Measurements from ENCODE around the gene ARPC1A. TPM values are rescaled to one million over a fixed set of nuclear protein-coding genes. Genes with fewer than 3 reads are reported as not detected.
"Not testable (repeated sequence)": the region's sequence is repeated elsewhere in the genome, so short reads cannot be mapped to it uniquely, and the experiment has no call there.

ARPC1A gene
- total RNA-seq, 4 donors from 2014 or later, result 103 to 137 (median 124) TPM

DNA sequence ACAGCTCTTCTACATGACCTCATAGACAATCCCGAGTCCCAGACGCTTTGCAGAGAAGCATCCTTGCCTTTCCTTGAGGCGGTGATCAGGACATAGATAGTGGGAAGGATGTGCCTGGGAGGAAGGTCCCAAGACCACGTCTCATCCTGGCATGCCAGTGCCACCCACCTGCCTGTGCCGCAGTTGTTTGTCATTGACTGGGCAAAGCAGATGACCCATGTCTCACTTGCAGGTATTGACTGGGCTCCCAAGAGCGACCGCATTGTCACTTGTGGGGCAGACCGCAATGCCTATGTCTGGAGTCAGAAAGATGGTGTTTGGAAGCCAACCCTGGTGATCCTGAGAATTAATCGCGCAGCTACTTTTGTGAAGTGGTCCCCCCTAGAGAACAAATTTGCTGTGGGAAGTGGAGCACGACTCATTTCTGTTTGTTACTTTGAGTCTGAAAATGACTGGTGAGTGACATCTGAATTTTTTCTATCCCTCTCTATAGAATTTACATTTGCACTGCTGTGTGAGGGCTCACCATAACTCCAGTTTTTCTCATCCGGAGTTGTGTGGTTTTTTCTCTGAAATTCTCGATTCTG, 18.5 kb downstream of the ARPC1A start:
- ATAC-seq (ENCODE audit: low FRiP score) (no peak), DNase-seq (ENCODE audit: low spot score) (no peak)
- no peak for TF ChIP-seq CTCF (IDR thresholded peaks at IDR 0.05)

DNA sequence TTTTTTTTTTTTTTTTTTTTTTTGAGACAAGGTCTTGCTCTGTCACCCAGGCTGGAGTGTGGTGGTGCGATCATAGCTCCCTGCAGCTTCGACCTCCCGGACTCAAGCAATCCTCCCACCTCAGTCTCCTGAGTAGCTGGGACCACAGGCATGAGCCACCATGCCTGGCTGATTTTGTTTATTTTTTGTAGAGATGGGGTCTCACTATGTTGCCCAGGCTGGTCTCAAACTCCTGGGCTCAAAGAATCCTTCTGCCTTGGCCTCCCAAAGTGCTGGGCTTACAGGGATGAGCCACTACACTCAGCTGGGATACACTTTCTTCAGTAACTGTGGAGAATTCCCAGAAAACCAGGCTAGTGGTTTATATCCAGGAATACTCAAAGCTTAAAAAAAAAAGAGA, 24.9 kb downstream of the ARPC1A start:
- ATAC-seq (ENCODE audit: low FRiP score); DNase-seq (ENCODE audit: low spot score): not testable (repeated sequence)

DNA sequence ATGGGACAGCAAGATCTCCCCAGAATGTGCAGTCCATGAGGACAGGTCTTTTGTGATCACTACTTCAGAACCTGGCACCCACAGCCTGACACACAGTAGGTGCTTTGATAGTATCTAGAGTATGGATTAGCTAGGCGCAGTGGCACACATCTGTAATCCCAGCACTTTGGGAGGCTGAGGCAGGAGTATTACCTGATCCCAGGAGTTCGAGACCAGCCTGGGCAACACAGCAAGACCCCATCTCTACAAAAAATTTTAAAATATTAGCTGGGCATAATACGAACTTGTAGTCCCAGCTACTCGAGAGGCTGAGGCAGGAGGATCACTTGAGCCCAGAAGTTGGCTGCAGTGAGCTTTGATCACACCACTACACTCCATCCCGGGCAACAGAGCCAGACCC, 26.5 kb downstream of the ARPC1A start:
- DNase-seq (ENCODE audit: low spot score) (no peak), ATAC-seq (ENCODE audit: low FRiP score) (no peak)
- no peak for TF ChIP-seq CTCF (IDR thresholded peaks at IDR 0.05)

GRCh38 chr7:99355098-99355497, 29.4 kb downstream of the ARPC1A start:
- DNase-seq (ENCODE audit: low spot score) (no peak), ATAC-seq (ENCODE audit: low FRiP score) (no peak)
- no peak for TF ChIP-seq CTCF (IDR thresholded peaks at IDR 0.05)

- DNase-seq (ENCODE audit: low spot score) (no peak), ATAC-seq (ENCODE audit: low FRiP score) (no peak)
- TF ChIP-seq CTCF (IDR thresholded peaks at IDR 0.05), result no peak
Measured at GRCh38 chr7:99357701-99358490, 32.2 kb downstream of the ARPC1A start.

DNA sequence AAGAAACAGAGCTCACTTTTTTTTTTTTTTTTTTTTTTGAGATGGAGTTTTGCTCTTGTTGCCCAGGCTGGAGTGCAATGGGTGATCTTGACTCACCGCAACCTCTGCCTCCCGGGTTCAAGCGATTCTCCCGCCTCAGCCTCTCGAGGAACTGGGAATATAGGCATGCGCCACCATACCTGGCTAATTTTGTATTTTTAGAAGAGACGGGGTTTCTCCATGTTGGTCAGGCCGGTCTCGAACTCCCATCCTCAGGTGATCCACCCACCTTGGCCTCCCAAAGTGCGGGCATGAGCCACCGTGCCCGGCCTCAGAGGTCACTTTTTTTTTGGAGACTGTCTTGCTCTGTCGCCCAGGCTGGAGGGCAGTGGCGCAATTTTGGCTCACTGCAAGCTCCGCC, 32.8 kb downstream of the ARPC1A start:
- DNase-seq (ENCODE audit: low spot score); ATAC-seq (ENCODE audit: low FRiP score): not testable (repeated sequence)

GRCh38 chr7:99359465-99360154, 33.9 kb downstream of the ARPC1A start:
- ATAC-seq (ENCODE audit: low FRiP score), result no peak
- no peak for TF ChIP-seq CTCF (IDR thresholded peaks at IDR 0.05)
- DNase-seq (ENCODE audit: low spot score), result no peak

GRCh38 chr7:99362801-99363200, 37.1 kb downstream of the ARPC1A start:
- no peak for DNase-seq (ENCODE audit: low spot score)
- no peak for TF ChIP-seq CTCF (IDR thresholded peaks at IDR 0.05)
- ATAC-seq (ENCODE audit: low FRiP score), result no peak

All from omental fat pad (tissue), 4 donors.